ENCODE measurements around the gene DLG2.

DNA sequence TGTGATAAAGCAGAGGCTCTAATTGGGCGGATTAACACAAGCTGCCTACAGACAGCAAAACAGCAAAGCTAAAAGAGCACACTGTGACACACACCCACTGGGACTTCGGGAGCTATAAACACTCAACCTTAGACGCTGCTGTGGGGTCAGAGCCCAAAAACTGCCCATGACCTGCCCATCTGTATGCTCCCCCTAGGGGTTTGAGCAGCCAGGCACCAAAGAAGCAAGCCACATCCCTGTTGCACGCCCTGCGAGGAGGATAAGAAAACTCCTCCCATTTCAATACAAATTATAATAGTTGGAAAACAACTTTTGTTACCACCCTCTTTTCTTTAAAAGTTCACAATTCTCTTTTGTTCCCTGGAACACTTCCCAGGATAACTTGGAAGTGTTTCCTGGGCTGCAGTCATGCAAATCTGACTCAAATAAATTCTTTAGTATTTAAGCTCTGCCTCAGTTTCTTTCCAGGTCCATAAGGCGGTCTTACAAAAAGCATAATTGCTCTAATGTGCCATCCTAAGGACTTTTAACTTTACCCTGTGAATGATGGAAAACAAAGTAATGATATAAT is 86.4 kb downstream of the DLG2 start:
- TF ChIP-seq POLR2A (IDR thresholded peaks at IDR 0.05), result no peak
- TF ChIP-seq CTCF (IDR thresholded peaks at IDR 0.05), result no peak

Measured in tibial nerve (tissue), 3 donors.